Right lobe of liver (tissue), 4 donors: ENCODE measurements around the gene EIPR1.

ENCODE experiments used
- CTCF ChIP-seq, 4 donors: fragments of 200-600 bp in 3 of 4; fragments of 450-650 bp in 1 of 4; IDR thresholded peaks; one replicate each; pipeline versions ENCODE4 v1.5.1 to v1.8.0; 2016 to 2022; ENCODE audit warnings: antibody characterized with exemption in 4 of 4, mild to moderate bottlenecking in 2 of 4
- POLR2A ChIP-seq: fragments of 450-650 bp; IDR thresholded peaks from one replicate; pipeline ENCODE4 v1.6.1; 2017; ENCODE audit warnings: antibody characterized with exemption, mild to moderate bottlenecking
- donor health status: DM: no; HTN: no; CAD: no.
- donor health status: DM: no; HTN: no; CAD: no.
- donor health status: DM: no; HTN: yes; CAD: no.

DNA sequence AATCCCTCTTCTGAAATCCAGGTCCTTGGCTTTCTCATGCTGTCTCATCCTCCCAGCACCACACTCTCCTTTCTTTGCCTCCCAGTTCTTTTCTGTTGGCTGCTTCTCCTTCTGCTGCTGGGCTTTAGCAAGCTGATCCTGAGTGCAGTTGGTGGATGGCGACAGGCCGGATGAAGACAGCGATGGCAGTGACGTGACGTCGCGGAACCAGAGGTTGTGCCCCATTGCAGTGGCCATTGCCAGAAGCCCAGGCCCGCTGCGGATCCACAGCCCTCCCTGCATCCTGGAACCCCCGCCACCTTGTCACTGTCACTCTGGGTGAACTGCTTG is 75.2 kb downstream of the EIPR1 start:
- TF ChIP-seq CTCF (IDR thresholded peaks at IDR 0.05) (no peak), POLR2A (no peak)
